Suprapubic skin (tissue), 4 donors: ENCODE data around the gene ATP6V0B. TPM values are rescaled to one million over a fixed set of nuclear protein-coding genes. Genes with fewer than 3 reads are reported as not detected.

ENCODE experiments used
- DNase-seq, 2 donors: peaks; one replicate each; pipeline ENCODE4 v3.0.0-alpha.2; 2019; ENCODE audit warnings: low spot score in 2 of 2
- H3K27ac ChIP-seq: fragments of 200-600 bp; sonication (generic); one replicate; pipeline ENCODE4 v1.5.1; 2019
- H3K27me3 ChIP-seq: fragments of 200-600 bp; sonication (generic); one replicate; pipeline ENCODE4 v1.5.1; 2019
- H3K36me3 ChIP-seq: fragments of 200-600 bp; sonication (generic); one replicate; pipeline ENCODE4 v1.5.1; 2019
- H3K4me1 ChIP-seq: fragments of 200-600 bp; sonication (generic); one replicate; pipeline ENCODE4 v1.5.1; 2019
- H3K4me3 ChIP-seq: fragments of 200-600 bp; sonication (generic); one replicate; pipeline ENCODE4 v1.5.1; 2019; ENCODE audit warnings: mild to moderate bottlenecking
- H3K9me3 ChIP-seq: fragments of 200-600 bp; sonication (generic); one replicate; pipeline ENCODE4 v1.5.1; 2019
- EP300 ChIP-seq: sonication (generic); formaldehyde crosslinking; IDR thresholded peaks from one replicate; pipeline ENCODE4 v1.6.1; 2017; ENCODE audit warnings: antibody characterized with exemption
- POLR2A ChIP-seq, 2 donors: fragments of 450-650 bp; IDR thresholded peaks; one replicate each; pipeline ENCODE4 v1.6.1; 2017; ENCODE audit warnings: antibody characterized with exemption in 2 of 2, mild to moderate bottlenecking in 2 of 2, moderate library complexity in 2 of 2
- POLR2AphosphoS5 ChIP-seq, 3 donors: sonication (generic); formaldehyde crosslinking; IDR thresholded peaks; one replicate each; pipeline ENCODE4 v1.6.1; 2017; ENCODE audit warnings: antibody characterized with exemption in 3 of 3
- WGBS: methylation state at CpG from one replicate; pipeline ENCODE4 v1.1.5; 2018; 5-methylcytosine and 5-hydroxymethylcytosine counted together
- total RNA-seq, 4 donors: library from RNA; depleted of rRNA; stranded (reverse); fragments of >200 nt; gene quantifications; one replicate each; pipeline ENCODE4 v1.1.0, GENCODE V29; 2016
- TF ChIP-seq, protein P1 (sequence below), 2 donors: fragments of 200-600 bp in 1 of 2; fragments of 450-650 bp in 1 of 2; sonication (generic) in 1 of 2; IDR thresholded peaks; one replicate each; pipeline ENCODE4 v1.5.1; 2016 to 2019; ENCODE audit warnings: antibody characterized with exemption in 2 of 2, mild to moderate bottlenecking in 1 of 2, moderate library complexity in 1 of 2

Gene ATP6V0B
- total RNA-seq, 4 donors from 2014 or later = 95.2 to 193 (median 150) TPM

DNA sequence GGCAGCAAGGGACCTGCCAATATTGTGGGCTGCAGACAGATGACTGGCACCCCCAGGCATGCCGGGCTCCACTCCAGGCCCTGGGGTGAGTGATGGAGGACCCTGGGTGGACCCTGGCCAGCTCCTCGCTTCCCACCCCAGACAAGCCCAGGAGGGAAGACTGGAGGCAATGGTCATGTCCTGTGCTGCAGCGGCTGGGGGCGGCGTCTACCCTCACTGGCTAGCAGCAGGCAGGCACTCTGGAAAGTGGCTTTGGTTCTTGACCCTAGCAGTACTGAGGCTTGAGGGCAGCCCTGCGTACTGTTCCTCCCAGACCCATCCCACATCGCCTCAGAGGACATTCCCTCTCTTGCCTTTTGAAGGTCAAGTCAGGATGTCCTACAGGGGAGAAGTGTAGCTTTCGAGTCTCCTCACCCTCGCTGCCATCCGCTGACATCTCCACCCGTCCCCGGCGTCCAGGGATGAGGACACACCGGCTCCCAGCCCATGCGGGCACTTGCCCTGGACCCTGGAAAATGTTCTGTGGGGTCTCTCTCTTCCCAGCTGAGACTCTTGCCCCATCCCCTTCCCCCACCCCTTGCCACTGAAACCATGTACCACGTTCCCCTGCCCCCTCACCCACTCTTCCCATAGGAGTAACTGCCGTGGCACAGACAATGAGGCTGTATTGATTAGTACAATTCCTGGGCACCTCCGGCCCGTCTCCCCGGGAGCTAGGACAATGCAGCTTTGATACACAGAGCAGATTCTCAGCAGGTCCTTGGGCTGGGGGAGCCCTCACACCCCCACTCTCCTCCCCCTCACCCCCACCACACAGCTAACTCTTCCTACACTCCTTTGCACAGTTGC, 41.5 kb downstream of the ATP6V0B start:
- Histone ChIP-seq H3K4me3 (no peak overlapping the region), H3K27me3 (no peaks in the 10 kb centered on the region), H3K36me3 (peaks cover 8% of the 10 kb centered on the region), H3K27ac (no peak overlapping the region), H3K4me1 (peaks cover 42% of the 10 kb centered on the region), H3K9me3 (no peaks in the 10 kb centered on the region)
- 86% methylated on average over 15 of the region's 20 CpGs for WGBS
- TF ChIP-seq POLR2AphosphoS5 (IDR thresholded peaks at IDR 0.05) (no peak), POLR2A (IDR thresholded peaks at IDR 0.05) (no peak), EP300 (no peak)
- TF ChIP-seq, protein P1, sequence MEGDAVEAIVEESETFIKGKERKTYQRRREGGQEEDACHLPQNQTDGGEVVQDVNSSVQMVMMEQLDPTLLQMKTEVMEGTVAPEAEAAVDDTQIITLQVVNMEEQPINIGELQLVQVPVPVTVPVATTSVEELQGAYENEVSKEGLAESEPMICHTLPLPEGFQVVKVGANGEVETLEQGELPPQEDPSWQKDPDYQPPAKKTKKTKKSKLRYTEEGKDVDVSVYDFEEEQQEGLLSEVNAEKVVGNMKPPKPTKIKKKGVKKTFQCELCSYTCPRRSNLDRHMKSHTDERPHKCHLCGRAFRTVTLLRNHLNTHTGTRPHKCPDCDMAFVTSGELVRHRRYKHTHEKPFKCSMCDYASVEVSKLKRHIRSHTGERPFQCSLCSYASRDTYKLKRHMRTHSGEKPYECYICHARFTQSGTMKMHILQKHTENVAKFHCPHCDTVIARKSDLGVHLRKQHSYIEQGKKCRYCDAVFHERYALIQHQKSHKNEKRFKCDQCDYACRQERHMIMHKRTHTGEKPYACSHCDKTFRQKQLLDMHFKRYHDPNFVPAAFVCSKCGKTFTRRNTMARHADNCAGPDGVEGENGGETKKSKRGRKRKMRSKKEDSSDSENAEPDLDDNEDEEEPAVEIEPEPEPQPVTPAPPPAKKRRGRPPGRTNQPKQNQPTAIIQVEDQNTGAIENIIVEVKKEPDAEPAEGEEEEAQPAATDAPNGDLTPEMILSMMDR (IDR thresholded peaks at IDR 0.05) = no peak
- no peak for DNase-seq

DNA sequence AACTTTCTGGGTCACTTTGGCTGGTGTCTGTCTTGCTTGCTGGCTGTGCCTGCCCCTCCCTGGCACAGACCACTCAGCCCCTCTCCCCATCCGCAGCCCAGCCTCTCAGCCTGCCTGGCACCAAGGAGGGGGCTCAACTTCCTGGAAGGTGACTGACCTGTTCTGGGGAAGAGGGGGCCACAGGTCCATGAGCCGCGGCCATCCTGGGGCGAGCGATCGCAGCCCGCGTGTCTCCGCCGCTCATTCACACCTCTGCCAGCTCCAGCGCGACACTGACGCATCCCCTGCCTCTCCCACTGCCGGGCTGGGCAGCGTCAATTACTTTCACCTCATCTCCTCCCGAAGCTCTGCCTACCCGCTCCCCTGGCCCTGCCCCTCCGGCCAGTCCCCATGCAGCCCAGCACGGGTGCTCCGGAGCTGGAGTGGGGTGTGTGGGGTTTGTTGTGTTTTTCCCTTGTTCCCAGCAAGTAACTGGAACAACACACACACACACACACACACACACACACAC, 42.2 kb downstream of the ATP6V0B start:
- peaks cover 42% of the 10 kb centered on the region for H3K4me1 ChIP-seq
- H3K27me3 ChIP-seq = no peaks in the 10 kb centered on the region
- no peak overlapping the region for H3K4me3 ChIP-seq
- peaks cover 8% of the 10 kb centered on the region for H3K36me3 ChIP-seq
- no peak overlapping the region for H3K27ac ChIP-seq
- WGBS = 89% methylated on average over 20 of the region's 20 CpGs
- TF ChIP-seq, protein P1 (IDR thresholded peaks at IDR 0.05) = no peak
- TF ChIP-seq POLR2AphosphoS5 (IDR thresholded peaks at IDR 0.05) = no peak
- no peak for TF ChIP-seq EP300
- no peak for TF ChIP-seq POLR2A (IDR thresholded peaks at IDR 0.05)
- H3K9me3 ChIP-seq = no peaks in the 10 kb centered on the region
- no peak for DNase-seq

DNA sequence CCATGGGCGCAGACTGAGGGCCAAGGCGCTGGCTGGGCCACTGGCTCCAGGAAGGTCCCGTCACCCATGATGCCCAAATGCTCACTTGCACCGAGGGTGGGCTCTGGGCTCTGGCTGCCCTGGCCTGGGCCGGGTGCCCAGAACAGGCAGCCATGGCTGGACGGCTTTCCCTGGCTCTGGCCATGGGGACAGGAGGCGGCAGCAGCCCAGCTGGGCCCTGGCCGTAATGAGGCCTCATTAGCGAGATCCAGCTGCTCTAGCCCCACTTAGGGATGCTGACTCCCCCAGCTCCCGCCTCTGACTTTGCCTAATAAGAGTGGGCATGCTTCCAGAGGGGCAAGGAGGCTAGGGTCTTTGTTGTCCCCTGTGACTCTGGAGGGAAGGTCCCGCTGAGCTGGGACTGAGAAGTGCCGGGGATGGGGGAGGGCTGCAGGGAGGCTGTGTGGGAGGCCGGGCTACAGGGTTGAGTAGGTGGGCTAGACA, 44.7 kb downstream of the ATP6V0B start:
- Histone ChIP-seq H3K27me3 (no peaks in the 10 kb centered on the region), H3K9me3 (no peaks in the 10 kb centered on the region), H3K27ac (no peak overlapping the region), H3K4me3 (no peak overlapping the region), H3K36me3 (peaks cover 8% of the 10 kb centered on the region), H3K4me1 (peaks cover 34% of the 10 kb centered on the region)
- TF ChIP-seq POLR2AphosphoS5 (IDR thresholded peaks at IDR 0.05) (no peak), EP300 (no peak), POLR2A (IDR thresholded peaks at IDR 0.05) (no peak)
- TF ChIP-seq, protein P1 (IDR thresholded peaks at IDR 0.05) = no peak
- 94% methylated on average over 3 of the region's 13 CpGs for WGBS
- no peak for DNase-seq

DNA sequence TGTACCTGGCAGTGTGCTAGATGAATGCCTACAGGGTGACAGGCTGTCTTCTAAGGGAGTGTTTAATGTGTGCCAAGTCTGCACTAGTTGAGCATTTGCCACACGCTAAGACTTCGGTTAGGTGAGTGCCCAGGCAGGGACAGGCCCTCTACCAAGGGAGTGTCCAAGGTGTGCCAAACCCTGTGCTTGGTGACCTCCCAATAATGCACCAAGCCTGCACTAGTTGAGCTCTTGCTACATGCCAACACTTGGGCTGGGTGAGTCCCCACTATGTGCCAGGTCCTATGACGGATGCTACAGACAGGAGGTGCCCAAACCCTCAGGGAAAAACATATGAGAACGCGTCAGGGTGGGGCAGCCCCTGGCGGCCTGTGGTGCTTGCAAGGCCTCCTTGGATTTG, 45.7 kb downstream of the ATP6V0B start:
- H3K27me3 ChIP-seq = no peaks in the 10 kb centered on the region
- no peak for DNase-seq
- TF ChIP-seq POLR2A (IDR thresholded peaks at IDR 0.05) (no peak), EP300 (no peak), POLR2AphosphoS5 (IDR thresholded peaks at IDR 0.05) (no peak)
- TF ChIP-seq, protein P1 (IDR thresholded peaks at IDR 0.05) = no peak
- H3K36me3 ChIP-seq = peaks cover 8% of the 10 kb centered on the region
- H3K27ac ChIP-seq = peak overlapping the region; percentile 77
- H3K9me3 ChIP-seq = no peaks in the 10 kb centered on the region
- WGBS = 69% methylated on average over 6 of the region's 6 CpGs
- peaks cover 28% of the 10 kb centered on the region for H3K4me1 ChIP-seq
- no peak overlapping the region for H3K4me3 ChIP-seq

DNA sequence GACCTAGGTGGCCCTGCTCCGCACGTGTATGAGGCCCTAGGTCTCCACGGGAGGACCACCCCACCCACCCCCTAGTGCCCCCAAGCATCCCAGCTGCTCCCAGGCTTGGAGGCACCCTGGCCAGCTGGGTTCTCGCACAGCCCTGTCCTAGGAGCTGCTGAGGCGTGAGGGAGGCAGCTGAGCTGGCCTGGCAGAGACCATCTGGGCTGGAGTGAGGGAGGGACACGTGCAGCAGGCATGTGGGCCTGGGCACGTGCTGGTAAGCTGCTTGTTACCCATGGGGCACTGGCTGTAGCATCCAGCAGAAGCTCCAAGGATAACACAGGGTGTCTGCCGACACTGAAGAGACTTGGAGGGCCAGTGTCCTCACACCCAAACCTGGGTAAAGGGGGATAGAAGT, 46.4 kb downstream of the ATP6V0B start:
- peaks cover 26% of the 10 kb centered on the region for H3K4me1 ChIP-seq
- no peak overlapping the region for H3K4me3 ChIP-seq
- H3K27ac ChIP-seq = peak overlapping the region; percentile 77
- no peak for DNase-seq
- WGBS = 77% methylated on average over 6 of the region's 8 CpGs
- no peaks in the 10 kb centered on the region for H3K9me3 ChIP-seq
- TF ChIP-seq POLR2AphosphoS5 (IDR thresholded peaks at IDR 0.05) (no peak), EP300 (no peak), POLR2A (IDR thresholded peaks at IDR 0.05) (no peak)
- peaks cover 8% of the 10 kb centered on the region for H3K36me3 ChIP-seq
- H3K27me3 ChIP-seq = no peaks in the 10 kb centered on the region
